ENCODE data around the gene GRK6. TPM values are rescaled to one million over a fixed set of nuclear protein-coding genes. Genes with fewer than 3 reads are reported as not detected.

Gene GRK6
- total and polyA plus RNA-seq, 9 of the 15 experiments (the other 6 are each of a cell fraction or from before 2014, with no cell fraction given), result 0.63 to 122 (median 44.5) TPM

GRCh38 chr5:177427919-177428573, 1.6 kb downstream of the GRK6 start (continued):
- TF ChIP-seq TRIM28 (IDR thresholded peaks at IDR 0.05), result no peak
- no peak for TF ChIP-seq EHMT2 (IDR thresholded peaks at IDR 0.05)
- peak; percentile 68 for TF ChIP-seq POLR2AphosphoS5 (IDR thresholded peaks at IDR 0.05; ENCODE audit: control insufficient read depth, insufficient read depth, low read depth, low read length)
- no peak for TF ChIP-seq HOXB6 (CRISPR knock-in tag; IDR thresholded peaks at IDR 0.05; ENCODE audit: borderline replicate concordance)
- peak; percentile 56 for TF ChIP-seq MYC (IDR thresholded peaks at IDR 0.05; ENCODE audit: low read depth, low read length)
- TF ChIP-seq MYC (CRISPR knock-in tag; IDR thresholded peaks at IDR 0.05; ENCODE audit: borderline replicate concordance, low read depth), result no peak
- no peak for TF ChIP-seq ZC3H11A (IDR thresholded peaks at IDR 0.05; ENCODE audit: low read depth, low read length)
- TF ChIP-seq SP2 (IDR thresholded peaks at IDR 0.05; ENCODE audit: extremely low read depth, low read depth, low read length, poor library complexity, severe bottlenecking), result peak; percentile 17
- TF ChIP-seq, protein P1, sequence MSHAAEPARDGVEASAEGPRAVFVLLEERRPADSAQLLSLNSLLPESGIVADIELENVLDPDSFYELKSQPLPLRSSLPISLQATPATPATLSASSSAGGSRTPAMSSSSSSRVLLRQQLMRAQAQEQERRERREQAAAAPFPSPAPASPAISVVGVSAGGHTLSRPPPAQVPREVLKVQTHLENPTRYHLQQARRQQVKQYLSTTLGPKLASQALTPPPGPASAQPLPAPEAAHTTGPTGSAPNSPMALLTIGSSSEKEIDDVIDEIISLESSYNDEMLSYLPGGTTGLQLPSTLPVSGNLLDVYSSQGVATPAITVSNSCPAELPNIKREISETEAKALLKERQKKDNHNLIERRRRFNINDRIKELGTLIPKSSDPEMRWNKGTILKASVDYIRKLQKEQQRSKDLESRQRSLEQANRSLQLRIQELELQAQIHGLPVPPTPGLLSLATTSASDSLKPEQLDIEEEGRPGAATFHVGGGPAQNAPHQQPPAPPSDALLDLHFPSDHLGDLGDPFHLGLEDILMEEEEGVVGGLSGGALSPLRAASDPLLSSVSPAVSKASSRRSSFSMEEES (CRISPR knock-in tag; IDR thresholded peaks at IDR 0.05), result no peak
- TF ChIP-seq, protein P2, sequence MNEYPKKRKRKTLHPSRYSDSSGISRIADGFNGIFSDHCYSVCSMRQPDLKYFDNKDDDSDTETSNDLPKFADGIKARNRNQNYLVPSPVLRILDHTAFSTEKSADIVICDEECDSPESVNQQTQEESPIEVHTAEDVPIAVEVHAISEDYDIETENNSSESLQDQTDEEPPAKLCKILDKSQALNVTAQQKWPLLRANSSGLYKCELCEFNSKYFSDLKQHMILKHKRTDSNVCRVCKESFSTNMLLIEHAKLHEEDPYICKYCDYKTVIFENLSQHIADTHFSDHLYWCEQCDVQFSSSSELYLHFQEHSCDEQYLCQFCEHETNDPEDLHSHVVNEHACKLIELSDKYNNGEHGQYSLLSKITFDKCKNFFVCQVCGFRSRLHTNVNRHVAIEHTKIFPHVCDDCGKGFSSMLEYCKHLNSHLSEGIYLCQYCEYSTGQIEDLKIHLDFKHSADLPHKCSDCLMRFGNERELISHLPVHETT (CRISPR knock-in tag; conservative IDR thresholded peaks at IDR 0.05 in 1 of 2, IDR thresholded peaks at IDR 0.05 in 1 of 2), result 0 out of 4 replicates have a peak, but pooled peaks of 1 of the 2 experiments have one; percentile 13
- TF ChIP-seq RBM22 (IDR thresholded peaks at IDR 0.05; ENCODE audit: low read depth, low read length, poor library complexity, severe bottlenecking), result no peak
- TF ChIP-seq MYNN (IDR thresholded peaks at IDR 0.05), result no peak
- TF ChIP-seq MYNN (CRISPR knock-in tag; IDR thresholded peaks at IDR 0.05), result no peak
- TF ChIP-seq PTRF (tag; IDR thresholded peaks at IDR 0.05), result no peak
- TF ChIP-seq ZNF316 (IDR thresholded peaks at IDR 0.05), result peak; percentile 93
- TF ChIP-seq POLR2A (conservative IDR thresholded peaks at IDR 0.05), result peak; percentile 31; the same call in 1 of the 2 replicates
- TF ChIP-seq, protein P3, sequence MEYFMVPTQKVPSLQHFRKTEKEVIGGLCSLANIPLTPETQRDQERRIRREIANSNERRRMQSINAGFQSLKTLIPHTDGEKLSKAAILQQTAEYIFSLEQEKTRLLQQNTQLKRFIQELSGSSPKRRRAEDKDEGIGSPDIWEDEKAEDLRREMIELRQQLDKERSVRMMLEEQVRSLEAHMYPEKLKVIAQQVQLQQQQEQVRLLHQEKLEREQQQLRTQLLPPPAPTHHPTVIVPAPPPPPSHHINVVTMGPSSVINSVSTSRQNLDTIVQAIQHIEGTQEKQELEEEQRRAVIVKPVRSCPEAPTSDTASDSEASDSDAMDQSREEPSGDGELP (CRISPR knock-in tag; IDR thresholded peaks at IDR 0.05; ENCODE audit: borderline replicate concordance), result peak; percentile 61; the same call in 1 of the 2 replicates
- no peak for TF ChIP-seq CEBPB (tag; IDR thresholded peaks at IDR 0.05)
- no peak for TF ChIP-seq LEF1 (IDR thresholded peaks at IDR 0.05)
- no peak for TF ChIP-seq TSC22D4 (tag; IDR thresholded peaks at IDR 0.05)
- no peak for TF ChIP-seq ZNF77 (CRISPR knock-in tag; IDR thresholded peaks at IDR 0.05)
- TF ChIP-seq CXXC5 (CRISPR knock-in tag; IDR thresholded peaks at IDR 0.05), result no peak; the same call in 1 of the 2 replicates
- TF ChIP-seq CBX1 (IDR thresholded peaks at IDR 0.05; ENCODE audit: low read depth), result no peak
- TF ChIP-seq ATF1 (CRISPR knock-in tag; IDR thresholded peaks at IDR 0.05), result no peak
- no peak; the same call in 1 of the 2 replicates for TF ChIP-seq ATF1 (tag; IDR thresholded peaks at IDR 0.05)
- TF ChIP-seq ELK1 (CRISPR knock-in tag; IDR thresholded peaks at IDR 0.05), result no peak
- no peak for TF ChIP-seq ZNF311 (CRISPR knock-in tag; IDR thresholded peaks at IDR 0.05)

Measured in K562 (cell line).